Esophagus (tissue), 2 donors: ENCODE data around the gene SRSF3. TPM values are rescaled to one million over a fixed set of nuclear protein-coding genes. Genes with fewer than 3 reads are reported as not detected.

ENCODE experiments used
- polyA plus RNA-seq, 2 donors: library from polyadenylated mRNA; stranded (reverse); fragments of 200-250 nt; gene quantifications; one replicate each; pipeline ENCODE4 v1.2.3, GENCODE V29; 2013
- donor health status: healthy with polysubstance abuse.
- donor health status: Bipolar disorder and iron deficiency.

SRSF3 gene
- polyA plus RNA-seq, 2 donors, result 103 to 247 TPM

Other genes with a start within 250 kb of the SRSF3 start
- 1 to 10 TPM; 2.1 to 3.3 TPM for gene ETV7, start 206.7 kb upstream of the SRSF3 start, polyA plus RNA-seq
- gene PXT1, start 151.5 kb upstream of the SRSF3 start, polyA plus RNA-seq, result not detected
- gene KCTD20, start 151.4 kb upstream of the SRSF3 start, polyA plus RNA-seq, result 10 to 100 TPM; 16.6 to 18.5 TPM
- gene STK38, start 46.9 kb upstream of the SRSF3 start, polyA plus RNA-seq, result 10 to 100 TPM; 24.0 to 32.2 TPM
- 100 to 1,000 TPM in 1 of 2 donors, 10 to 100 TPM in 1; 36.9 to 114 TPM for gene CDKN1A, start 84.4 kb downstream of the SRSF3 start, polyA plus RNA-seq
- gene RAB44, start 103.5 kb downstream of the SRSF3 start, polyA plus RNA-seq, result under 1 TPM; 0.21 to 0.37 TPM
- under 1 TPM; 0.73 to 0.81 TPM for gene CPNE5, start 245.1 kb downstream of the SRSF3 start, polyA plus RNA-seq